ENCODE data around the gene RUNX3.

The RUNX3 gene

GRCh38 chr1:24966724-24967346 lies 36.8 kb upstream of the RUNX3 start:
- no peak for TF ChIP-seq CTCF (IDR thresholded peaks at IDR 0.05; ENCODE audit: borderline replicate concordance, insufficient read depth, low read depth, low read length)
- H3K4me3 ChIP-seq (ENCODE audit: low read depth, low read length) = no peak overlapping the region

DNA sequence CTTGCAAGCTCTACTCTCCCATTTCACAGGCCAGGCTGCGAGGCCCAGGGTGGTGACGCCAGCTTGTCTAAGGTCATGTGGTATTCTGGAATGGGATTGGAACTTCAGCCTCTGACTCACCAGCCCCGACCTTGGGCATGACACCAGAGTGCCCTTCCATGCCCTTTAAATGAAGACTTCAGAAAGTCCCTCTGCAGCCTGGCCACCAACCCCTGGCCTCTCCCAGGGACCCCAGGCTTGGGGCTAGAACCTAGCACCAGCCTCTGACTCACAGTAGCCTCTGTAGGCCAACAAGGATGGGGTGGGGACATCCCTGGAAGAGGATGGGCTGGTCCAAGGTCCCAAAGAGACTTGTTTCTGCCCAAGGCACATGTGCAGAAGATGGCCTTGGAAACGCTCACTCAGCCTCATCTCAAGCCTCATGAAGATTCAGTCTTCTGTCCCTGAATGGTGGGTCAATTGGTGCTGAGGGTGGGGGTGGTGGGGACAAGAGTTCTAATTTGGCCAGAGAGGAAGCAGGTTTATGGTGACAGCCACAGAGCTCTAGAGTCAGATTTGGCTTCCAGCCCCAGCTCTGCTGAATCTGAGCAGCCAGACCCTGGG lies 36.1 kb upstream of the RUNX3 start:
- no peak for TF ChIP-seq CTCF (IDR thresholded peaks at IDR 0.05; ENCODE audit: borderline replicate concordance, insufficient read depth, low read depth, low read length)
- no peak overlapping the region for H3K4me3 ChIP-seq (ENCODE audit: low read depth, low read length)

- H3K4me3 ChIP-seq (ENCODE audit: low read depth, low read length) = peak overlapping the region; percentile 19
- TF ChIP-seq CTCF (IDR thresholded peaks at IDR 0.05; ENCODE audit: borderline replicate concordance, insufficient read depth, low read depth, low read length) = no peak
These were observed 35.5 kb upstream of the RUNX3 start for GRCh38 chr1:24965571-24965930.

GRCh38 chr1:24964811-24965570 lies 34.9 kb upstream of the RUNX3 start:
- no peak for TF ChIP-seq CTCF (IDR thresholded peaks at IDR 0.05; ENCODE audit: borderline replicate concordance, insufficient read depth, low read depth, low read length)
- peak overlapping the region; percentile 92 for H3K4me3 ChIP-seq (ENCODE audit: low read depth, low read length)

DNA sequence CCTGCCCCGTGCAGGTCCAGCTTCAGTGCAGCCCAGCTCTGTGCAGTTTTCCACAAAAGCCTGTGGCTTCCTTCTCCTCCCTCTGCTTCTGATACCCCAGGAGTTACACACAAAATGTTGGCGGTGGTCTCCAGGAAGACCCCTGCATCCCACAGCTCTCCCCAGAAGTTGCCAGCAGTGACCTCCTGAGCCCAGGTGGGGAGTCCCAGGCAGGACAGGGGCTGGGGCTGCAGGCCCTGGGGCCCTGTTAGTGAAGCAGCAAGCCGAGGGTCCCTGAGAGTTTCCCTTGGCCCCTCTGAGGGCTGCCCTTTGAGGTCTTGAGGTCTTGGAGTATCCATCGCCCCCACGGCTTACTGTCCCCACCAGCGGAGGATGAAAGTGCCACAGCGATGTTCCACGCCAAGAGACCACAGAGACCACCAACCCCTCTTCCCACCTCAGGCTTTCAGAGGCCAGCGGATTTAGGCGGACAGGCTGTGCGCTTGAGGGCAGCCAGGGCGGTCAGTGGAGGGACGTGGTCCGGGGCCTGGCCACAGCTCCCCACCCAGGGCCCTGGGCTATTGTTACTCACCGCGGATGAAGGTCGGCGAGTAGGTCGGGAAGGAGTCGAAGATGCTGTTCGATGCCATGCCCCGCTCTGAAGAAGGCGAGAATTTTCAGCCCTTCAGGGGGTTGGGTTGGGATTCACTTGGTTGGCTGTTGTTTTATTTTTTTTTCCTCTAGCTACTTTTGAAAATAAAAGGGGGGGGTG lies 34.0 kb upstream of the RUNX3 start:
- H3K4me3 ChIP-seq (ENCODE audit: low read depth, low read length) = peak overlapping the region; percentile 92
- no peak for TF ChIP-seq CTCF (IDR thresholded peaks at IDR 0.05; ENCODE audit: borderline replicate concordance, insufficient read depth, low read depth, low read length)

DNA sequence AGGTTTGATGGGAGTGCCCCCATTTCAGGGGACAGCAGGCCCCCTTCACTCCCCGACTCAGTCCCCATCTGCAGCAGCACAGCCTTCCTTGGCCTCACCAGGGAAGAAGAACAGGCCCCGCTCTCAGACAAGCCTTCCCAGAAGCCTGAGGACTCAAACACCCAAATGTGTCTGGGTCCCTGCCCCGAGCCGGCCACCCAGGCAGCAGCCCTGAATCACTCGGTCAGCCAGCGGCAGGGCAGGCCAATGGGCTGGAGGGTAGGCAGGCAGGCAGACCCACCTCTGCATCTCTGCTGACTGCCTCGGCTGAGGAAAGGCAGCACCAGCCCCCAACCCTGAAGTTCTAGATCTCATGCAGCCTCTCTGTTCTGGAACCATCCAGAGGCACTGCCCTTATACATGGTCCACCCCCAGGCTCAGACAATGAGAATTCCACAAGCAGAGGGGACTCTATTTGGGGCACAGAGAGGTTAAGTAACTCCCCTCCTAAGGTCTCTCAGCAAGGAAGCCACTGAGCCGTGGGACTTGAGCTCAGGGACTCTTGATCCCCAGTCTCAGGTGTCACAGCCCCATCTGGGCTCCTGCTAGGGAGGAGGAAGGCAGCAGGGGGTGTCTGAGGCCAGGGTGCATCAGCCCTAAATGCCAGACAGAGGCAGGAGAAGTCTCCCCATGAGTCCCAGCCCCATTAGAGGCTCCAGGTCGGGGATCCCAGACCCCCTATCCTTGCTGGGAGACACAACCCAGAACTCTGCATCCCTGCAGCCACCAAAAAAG lies 33.2 kb upstream of the RUNX3 start:
- peak; percentile 52; the same call in 1 of the 2 replicates for TF ChIP-seq CTCF (IDR thresholded peaks at IDR 0.05; ENCODE audit: borderline replicate concordance, insufficient read depth, low read depth, low read length)
- peak overlapping the region; percentile 92 for H3K4me3 ChIP-seq (ENCODE audit: low read depth, low read length)
